Activated T-helper 1 cell treated with anti-CD3 and anti-CD28 coated beads, Interleukin-12 subunit alpha, Interleukin-12 subunit beta, Interleukin-2, Interleukin-4 antibody, amounts not matched to agents 30 ng/mL and 10 ng/mL and 1 ng/mL, durations not matched to agents 14 hours and 24 hours and 36 hours (primary cell): ENCODE data around the gene BABAM2. TPM values are rescaled to one million over a fixed set of nuclear protein-coding genes. Genes with fewer than 3 reads are reported as not detected.
"Not testable (repeated sequence)": the region's sequence is repeated elsewhere in the genome, so short reads cannot be mapped to it uniquely, and the experiment has no call there.

ENCODE experiments used
- DNase-seq: peaks from one replicate; pipeline ENCODE4 v3.0.0; 2021; ENCODE audit warnings: low spot score
- H3K27ac Mint-ChIP-seq: one replicate; pipeline ENCODE4 v1.8.0; 2021; ENCODE audit warnings: mild to moderate bottlenecking, mixed read lengths
- H3K27me3 Mint-ChIP-seq: one replicate; pipeline ENCODE4 v1.8.0; 2022; ENCODE audit warnings: mild to moderate bottlenecking, moderate library complexity, mixed read lengths; ENCODE audit not compliant: insufficient read depth
- H3K36me3 Mint-ChIP-seq: one replicate; pipeline ENCODE4 v1.8.0; 2021; ENCODE audit warnings: low read depth, mixed read lengths
- H3K4me1 Mint-ChIP-seq: one replicate; pipeline ENCODE4 v1.8.0; 2021; ENCODE audit warnings: low read depth, mixed read lengths
- H3K4me3 Mint-ChIP-seq: one replicate; pipeline ENCODE4 v1.8.0; 2021; ENCODE audit warnings: mild to moderate bottlenecking, moderate library complexity, mixed read lengths
- H3K9me3 Mint-ChIP-seq: one replicate; pipeline ENCODE4 v1.8.0; 2021; ENCODE audit warnings: mixed read lengths
- intact Hi-C: fragments of 100-400 bp; cut with micrococcal nuclease; formaldehyde crosslinking; loops from one replicate; pipeline ENCODE4 v1.15.1; 2024
- total RNA-seq: library from RNA; stranded (reverse); gene quantifications from 2 replicates; pipeline ENCODE4 v1.2.3, GENCODE V29; 2022

The BABAM2 gene
- total RNA-seq, 1 donor from 2014 or later = 46.6 TPM

GRCh38 chr2:27860111-27860510, 30.4 kb upstream of the BABAM2 start:
- H3K9me3 Mint-ChIP-seq = peaks cover 9% of the 10 kb centered on the region
- peaks cover 2% of the 10 kb centered on the region for H3K27me3 Mint-ChIP-seq
- H3K4me1 Mint-ChIP-seq = peaks cover 26% of the 10 kb centered on the region
- DNase-seq = no peak
- H3K27ac Mint-ChIP-seq = peak overlapping the region; percentile 31
- no peak overlapping the region for H3K4me3 Mint-ChIP-seq
- intact Hi-C loops = loop anchor here (2.0 kb wide), 1 partner anchor 95 kb away; no protein-coding TSS in a partner anchor
- H3K36me3 Mint-ChIP-seq = peaks cover 2% of the 10 kb centered on the region

DNA sequence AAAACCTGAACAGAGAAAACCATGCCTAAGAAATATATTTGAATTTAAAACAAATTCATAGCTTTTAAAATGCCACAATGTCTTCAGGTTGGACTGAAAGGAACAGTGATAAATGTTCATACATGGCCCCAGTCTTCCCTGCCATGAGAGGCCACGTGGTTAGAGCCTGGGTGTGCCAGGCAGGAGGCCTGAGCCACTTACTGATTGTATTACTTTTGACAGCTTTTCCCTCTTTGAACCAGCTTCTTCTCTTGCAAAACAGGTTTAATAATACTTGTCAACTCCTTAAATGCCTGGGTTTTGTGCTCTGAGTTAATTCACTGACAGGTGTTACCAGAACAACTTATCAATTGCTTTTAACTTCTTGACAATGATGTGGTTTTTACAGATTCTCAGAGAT, 27.4 kb upstream of the BABAM2 start:
- H3K36me3 Mint-ChIP-seq = no peaks in the 10 kb centered on the region
- peaks cover 2% of the 10 kb centered on the region for H3K27me3 Mint-ChIP-seq
- H3K4me3 Mint-ChIP-seq = no peak overlapping the region
- no peak for DNase-seq
- intact Hi-C loops = no loop called here
- H3K4me1 Mint-ChIP-seq = peaks cover 11% of the 10 kb centered on the region
- no peak overlapping the region for H3K27ac Mint-ChIP-seq
- H3K9me3 Mint-ChIP-seq = no peaks in the 10 kb centered on the region

DNA sequence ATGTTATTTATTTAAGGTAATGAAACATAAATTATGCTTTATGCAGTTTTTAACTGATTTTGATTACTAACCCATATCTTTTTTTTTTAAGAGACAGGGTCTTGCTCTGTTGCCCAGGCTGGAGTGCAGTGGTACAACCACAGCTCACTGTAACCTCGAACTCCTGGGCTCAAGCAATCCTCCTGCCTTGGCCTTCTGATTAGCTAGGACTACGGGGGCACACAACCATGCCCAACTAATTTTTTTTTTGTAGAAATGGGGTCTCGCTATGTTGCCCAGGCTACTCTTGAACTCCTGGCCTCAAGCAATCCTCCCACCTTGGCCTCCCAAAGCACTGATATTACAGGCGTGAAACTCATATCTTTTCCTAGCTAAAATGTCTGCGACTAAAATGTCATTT, 26.6 kb upstream of the BABAM2 start:
- H3K36me3 Mint-ChIP-seq, H3K27ac Mint-ChIP-seq, H3K4me3 Mint-ChIP-seq, H3K27me3 Mint-ChIP-seq, DNase-seq, H3K9me3 Mint-ChIP-seq, intact Hi-C loops: not testable (repeated sequence)
- H3K4me1 Mint-ChIP-seq = peaks cover 11% of the 10 kb centered on the region

DNA sequence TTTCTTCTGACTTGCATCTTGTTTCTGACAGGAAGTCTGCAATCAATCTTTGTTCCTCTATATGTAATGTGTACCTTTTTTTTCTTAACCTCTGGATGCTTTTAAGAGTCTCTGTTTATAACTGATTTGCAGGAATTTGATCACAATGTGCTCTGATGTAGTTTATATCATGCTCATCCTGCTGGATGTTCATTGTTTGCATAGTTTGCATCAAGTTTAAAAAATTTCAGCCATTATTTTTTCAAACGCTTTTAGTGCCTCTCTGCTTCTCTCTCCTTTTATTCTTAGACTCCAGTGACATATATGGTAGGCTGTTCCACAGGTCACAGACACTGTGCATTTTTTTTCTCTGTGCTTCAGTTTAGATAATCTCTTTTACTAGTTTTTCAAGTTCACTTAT, 24.3 kb upstream of the BABAM2 start:
- Mint-ChIP-seq H3K27ac (no peak overlapping the region), H3K9me3 (no peaks in the 10 kb centered on the region), H3K4me3 (no peak overlapping the region), H3K4me1 (no peaks in the 10 kb centered on the region), H3K27me3 (peaks cover 2% of the 10 kb centered on the region), H3K36me3 (no peaks in the 10 kb centered on the region)
- no peak for DNase-seq
- intact Hi-C loops = no loop called here

GRCh38 chr2:27869763-27870162, 20.8 kb upstream of the BABAM2 start:
- Mint-ChIP-seq H3K36me3 (no peaks in the 10 kb centered on the region), H3K4me1 (no peaks in the 10 kb centered on the region), H3K9me3 (no peaks in the 10 kb centered on the region), H3K27me3 (peaks cover 5% of the 10 kb centered on the region), H3K4me3 (no peak overlapping the region), H3K27ac (no peak overlapping the region)
- no peak for DNase-seq
- intact Hi-C loops = no loop called here

GRCh38 chr2:27870724-27871123, 19.8 kb upstream of the BABAM2 start:
- H3K36me3 Mint-ChIP-seq = no peaks in the 10 kb centered on the region
- intact Hi-C loops = no loop called here
- no peak for DNase-seq
- no peaks in the 10 kb centered on the region for H3K4me1 Mint-ChIP-seq
- peaks cover 3% of the 10 kb centered on the region for H3K9me3 Mint-ChIP-seq
- no peak overlapping the region for H3K27ac Mint-ChIP-seq
- no peak overlapping the region for H3K4me3 Mint-ChIP-seq
- H3K27me3 Mint-ChIP-seq = peaks cover 5% of the 10 kb centered on the region

GRCh38 chr2:27871802-27872201, 18.7 kb upstream of the BABAM2 start:
- intact Hi-C loops = no loop called here
- H3K36me3 Mint-ChIP-seq = no peaks in the 10 kb centered on the region

GRCh38 chr2:27873091-27873490, 17.4 kb upstream of the BABAM2 start:
- H3K4me1 Mint-ChIP-seq = no peaks in the 10 kb centered on the region
- no peak for DNase-seq
- no peak overlapping the region for H3K4me3 Mint-ChIP-seq
- intact Hi-C loops = no loop called here
- peaks cover 5% of the 10 kb centered on the region for H3K27me3 Mint-ChIP-seq
- no peak overlapping the region for H3K27ac Mint-ChIP-seq
- H3K9me3 Mint-ChIP-seq = peaks cover 17% of the 10 kb centered on the region
- H3K36me3 Mint-ChIP-seq = no peaks in the 10 kb centered on the region

More at GRCh38 chr2:27871802-27872201, 18.7 kb upstream of the BABAM2 start:
- peaks cover 12% of the 10 kb centered on the region for H3K9me3 Mint-ChIP-seq
- H3K4me1 Mint-ChIP-seq = no peaks in the 10 kb centered on the region
- H3K4me3 Mint-ChIP-seq = no peak overlapping the region
- no peak for DNase-seq
- H3K27ac Mint-ChIP-seq = no peak overlapping the region
- H3K27me3 Mint-ChIP-seq = peaks cover 5% of the 10 kb centered on the region

DNA sequence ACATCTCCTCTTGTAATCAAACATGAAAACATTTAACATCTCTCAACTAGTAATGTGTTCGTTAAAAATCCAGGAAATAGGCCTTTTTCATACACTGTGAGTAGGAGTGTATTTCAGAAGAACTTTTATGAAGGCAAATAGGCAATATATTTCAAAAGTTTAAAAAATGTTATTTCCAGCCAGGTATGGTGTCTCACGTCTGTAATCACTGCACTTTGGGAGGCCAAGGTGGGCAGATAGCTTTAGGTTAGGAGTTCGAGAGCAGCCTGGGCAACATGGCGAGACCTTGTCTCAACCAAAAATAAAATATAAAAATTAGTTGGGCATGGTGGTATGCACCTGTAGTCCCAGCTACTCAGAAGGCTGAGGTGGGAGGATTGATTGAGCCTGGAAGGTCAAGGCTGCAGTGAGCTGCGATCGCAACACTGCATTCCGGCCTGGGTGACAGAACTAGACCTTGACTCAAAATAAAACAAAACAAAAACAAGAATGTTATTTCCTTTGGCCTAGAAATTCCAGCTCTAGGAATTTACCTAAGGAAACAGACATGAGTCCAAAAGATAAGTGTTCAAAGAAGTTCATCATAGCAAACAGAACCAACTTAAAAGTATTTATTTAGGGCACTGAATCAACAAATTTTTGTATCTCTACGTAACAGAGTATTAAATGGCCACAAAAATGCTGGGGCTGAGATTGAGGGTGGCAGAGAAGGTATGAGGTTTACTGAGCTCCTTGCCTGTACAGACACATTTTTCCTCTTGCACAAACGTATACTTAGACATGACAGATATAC, 15.2 kb upstream of the BABAM2 start:
- Mint-ChIP-seq H3K4me3 (no peak overlapping the region), H3K9me3 (peaks cover 29% of the 10 kb centered on the region), H3K4me1 (no peaks in the 10 kb centered on the region), H3K27me3 (peaks cover 8% of the 10 kb centered on the region), H3K36me3 (peaks cover 4% of the 10 kb centered on the region), H3K27ac (no peak overlapping the region)
- DNase-seq = no peak
- intact Hi-C loops = no loop called here

GRCh38 chr2:27878825-27879224, 11.7 kb upstream of the BABAM2 start:
- Mint-ChIP-seq H3K4me1 (no peaks in the 10 kb centered on the region), H3K27ac (no peak overlapping the region), H3K9me3 (peaks cover 31% of the 10 kb centered on the region), H3K27me3 (peaks cover 5% of the 10 kb centered on the region), H3K36me3 (peaks cover 4% of the 10 kb centered on the region), H3K4me3 (no peak overlapping the region)
- intact Hi-C loops = no loop called here
- no peak for DNase-seq

- H3K4me1 Mint-ChIP-seq, H3K27me3 Mint-ChIP-seq, intact Hi-C loops: not testable (repeated sequence)
These were observed 8.5 kb upstream of the BABAM2 start for GRCh38 chr2:27881815-27882583.

DNA sequence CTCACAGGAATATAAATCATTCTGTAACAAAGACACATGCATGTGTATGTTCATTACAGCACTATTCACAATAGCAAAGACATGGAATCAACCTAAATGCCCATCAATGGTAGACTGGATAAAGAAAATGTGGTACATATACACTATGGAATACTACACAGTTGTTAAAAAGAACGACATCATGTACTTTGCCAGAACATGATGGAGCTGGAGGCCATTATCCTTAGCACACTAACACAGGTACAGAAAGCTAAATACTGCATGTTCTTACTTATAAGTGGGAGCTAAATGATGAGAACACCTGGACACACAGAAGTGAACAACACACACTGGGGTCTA, 8.0 kb upstream of the BABAM2 start:
- H3K4me1 Mint-ChIP-seq, intact Hi-C loops: not testable (repeated sequence)
- H3K9me3 Mint-ChIP-seq = peaks cover 15% of the 10 kb centered on the region

More at GRCh38 chr2:27881815-27882583, 8.5 kb upstream of the BABAM2 start:
- peaks cover 19% of the 10 kb centered on the region for H3K9me3 Mint-ChIP-seq
- not testable (repeated sequence) for H3K27ac Mint-ChIP-seq, H3K4me3 Mint-ChIP-seq, H3K36me3 Mint-ChIP-seq, DNase-seq

DNA sequence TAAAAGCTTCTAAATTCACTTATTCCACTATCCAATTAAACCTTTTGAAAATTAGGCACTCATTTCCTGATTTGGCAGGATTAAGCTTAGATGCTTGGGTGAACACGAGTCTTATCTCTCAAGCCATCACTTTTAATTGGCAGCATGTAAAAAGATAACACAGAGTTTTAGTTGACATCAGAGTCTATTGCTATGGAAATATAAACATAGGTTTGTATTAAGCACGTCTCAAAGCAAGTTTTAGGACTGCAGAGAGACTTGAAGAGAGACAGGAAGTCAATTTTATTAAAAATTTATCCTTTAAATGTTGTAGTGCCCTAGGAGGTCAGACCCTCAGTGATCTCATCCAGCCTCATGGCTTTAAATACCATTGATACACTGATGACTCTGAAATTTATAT, 5.9 kb upstream of the BABAM2 start:
- H3K36me3 Mint-ChIP-seq = peaks cover 1% of the 10 kb centered on the region
- no peak overlapping the region for H3K27ac Mint-ChIP-seq
- H3K27me3 Mint-ChIP-seq = peaks cover 3% of the 10 kb centered on the region
- no peak overlapping the region for H3K4me3 Mint-ChIP-seq
- peaks cover 12% of the 10 kb centered on the region for H3K4me1 Mint-ChIP-seq
- intact Hi-C loops = no loop called here
- DNase-seq = no peak
- H3K9me3 Mint-ChIP-seq = peaks cover 9% of the 10 kb centered on the region

More for the DNA sequence above, 8.0 kb upstream of the BABAM2 start:
- DNase-seq, H3K4me3 Mint-ChIP-seq, H3K27me3 Mint-ChIP-seq, H3K27ac Mint-ChIP-seq, H3K36me3 Mint-ChIP-seq: not testable (repeated sequence)
